Uterus (tissue), 2 donors: ENCODE data around the gene C22orf23.

ENCODE experiments used
- POLR2A ChIP-seq, 2 donors: fragments of 450-650 bp; IDR thresholded peaks; one replicate each; pipeline ENCODE4 v1.6.1; 2016; ENCODE audit warnings: antibody characterized with exemption in 2 of 2, mild to moderate bottlenecking in 1 of 2, moderate library complexity in 1 of 2
- TF ChIP-seq, protein P1 (sequence below), 4 experiments: fragments of 200-600 bp in 2 of 4; fragments of 450-650 bp in 2 of 4; sonication (generic) in 2 of 4; IDR thresholded peaks; one replicate each; pipeline ENCODE4 v1.5.1; 2016 to 2019; ENCODE audit warnings: antibody characterized with exemption in 4 of 4, mild to moderate bottlenecking in 2 of 4, moderate library complexity in 1 of 4

DNA sequence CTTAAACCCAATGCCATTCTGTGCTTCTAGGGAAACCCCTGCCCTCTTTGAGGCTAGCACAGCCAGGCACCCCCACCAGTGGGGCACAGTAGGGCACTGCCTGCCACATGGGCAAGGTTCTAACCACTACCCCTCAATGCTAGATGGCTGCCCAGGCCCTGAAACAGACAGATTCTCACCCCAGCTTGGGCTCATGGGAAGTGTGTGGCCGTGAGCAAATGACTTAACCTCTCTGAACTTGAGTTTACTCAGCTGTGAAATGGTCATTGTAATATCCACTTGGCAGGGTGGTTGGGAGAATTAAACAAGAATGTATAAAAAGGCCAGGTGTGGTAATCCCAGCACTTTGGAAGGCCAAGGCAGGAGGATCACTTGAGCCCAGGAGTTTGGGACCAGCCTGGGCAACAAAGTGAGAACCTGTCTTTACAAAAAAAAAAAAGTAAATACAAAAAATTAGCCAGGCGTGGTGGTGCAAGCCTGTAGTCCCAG lies 22.4 kb downstream of the C22orf23 start:
- TF ChIP-seq, protein P1, sequence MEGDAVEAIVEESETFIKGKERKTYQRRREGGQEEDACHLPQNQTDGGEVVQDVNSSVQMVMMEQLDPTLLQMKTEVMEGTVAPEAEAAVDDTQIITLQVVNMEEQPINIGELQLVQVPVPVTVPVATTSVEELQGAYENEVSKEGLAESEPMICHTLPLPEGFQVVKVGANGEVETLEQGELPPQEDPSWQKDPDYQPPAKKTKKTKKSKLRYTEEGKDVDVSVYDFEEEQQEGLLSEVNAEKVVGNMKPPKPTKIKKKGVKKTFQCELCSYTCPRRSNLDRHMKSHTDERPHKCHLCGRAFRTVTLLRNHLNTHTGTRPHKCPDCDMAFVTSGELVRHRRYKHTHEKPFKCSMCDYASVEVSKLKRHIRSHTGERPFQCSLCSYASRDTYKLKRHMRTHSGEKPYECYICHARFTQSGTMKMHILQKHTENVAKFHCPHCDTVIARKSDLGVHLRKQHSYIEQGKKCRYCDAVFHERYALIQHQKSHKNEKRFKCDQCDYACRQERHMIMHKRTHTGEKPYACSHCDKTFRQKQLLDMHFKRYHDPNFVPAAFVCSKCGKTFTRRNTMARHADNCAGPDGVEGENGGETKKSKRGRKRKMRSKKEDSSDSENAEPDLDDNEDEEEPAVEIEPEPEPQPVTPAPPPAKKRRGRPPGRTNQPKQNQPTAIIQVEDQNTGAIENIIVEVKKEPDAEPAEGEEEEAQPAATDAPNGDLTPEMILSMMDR (IDR thresholded peaks at IDR 0.05) = no peak
- TF ChIP-seq POLR2A (IDR thresholded peaks at IDR 0.05) = no peak
